H1 (cell line): Measurements from ENCODE around the gene ACTBL2. TPM values are rescaled to one million over a fixed set of nuclear protein-coding genes. Genes with fewer than 3 reads are reported as not detected.

ENCODE experiments used
- CREB1 ChIP-seq: IDR thresholded peaks from 2 replicates; pipeline ENCODE4 v1.6.1; 2012; ENCODE audit warnings: inconsistent platforms
- NANOG ChIP-seq: IDR thresholded peaks from 2 replicates; pipeline ENCODE4 v1.6.1; 2011; ENCODE audit warnings: low read length, low read depth, mild to moderate bottlenecking, inconsistent platforms; ENCODE audit not compliant: insufficient read depth, poor library complexity, severe bottlenecking
- SAP30 ChIP-seq: fragments of 300-600 bp; sonication (generic); IDR thresholded peaks from 2 replicates; pipeline ENCODE4 v1.7.1; 2012; ENCODE audit warnings: low read length, moderate library complexity, mild to moderate bottlenecking, inconsistent platforms; ENCODE audit not compliant: insufficient read depth, insufficient replicate concordance
- TEAD4 ChIP-seq: IDR thresholded peaks from 2 replicates; pipeline ENCODE4 v1.6.1; 2012; ENCODE audit warnings: low read depth, low read length, inconsistent platforms, mixed read lengths
- polyA plus RNA-seq, 7 experiments: library from polyadenylated mRNA; depleted of rRNA in 3 of 7; stranded (reverse) in 5 of 7; unstranded in 2 of 7; fragments of >200 nt in 5 of 7; fragments of 200-250 nt in 2 of 7; gene quantifications; 1 replicate in 5 of 7; 2 replicates in 1 of 7; 4 replicates in 1 of 7; pipeline versions ENCODE4 v1.2.1 to v1.2.3, GENCODE V29; 2011 to 2013; ENCODE audit warnings: missing spikeins in 2 of 7, mixed read lengths in 2 of 7
- total RNA-seq: library from RNA; stranded (reverse); fragmentation: NEBNext Ultra II Directional; extraction: Animal tissue kit (Norgen Biotek cat#: 25700); gene quantifications from 2 replicates; pipeline ENCODE4 v1.2.1, GENCODE V29; 2021
- TF ChIP-seq, protein P1 (sequence below), 3 experiments: IDR thresholded peaks; 1 replicate in 2 of 3; 2 replicates in 1 of 3; pipeline versions ENCODE4 v1.5.1 to v1.6.1; 2011; ENCODE audit warnings: low read length in 3 of 3, mild to moderate bottlenecking in 3 of 3, inconsistent platforms in 2 of 3, low read depth in 1 of 3, moderate library complexity in 1 of 3; ENCODE audit not compliant: insufficient read depth in 1 of 3; ENCODE audit errors: control extremely low read depth in 1 of 3
- TF ChIP-seq, protein P2 (sequence below): IDR thresholded peaks from 2 replicates; pipeline ENCODE4 v1.6.1; 2012; ENCODE audit warnings: low read length, inconsistent platforms
- TF ChIP-seq, protein P3 (sequence below): fragments of 300-600 bp; sonication (generic); IDR thresholded peaks from 2 replicates; pipeline ENCODE4 v1.7.1; 2012; ENCODE audit warnings: low read length, moderate library complexity, mild to moderate bottlenecking, inconsistent platforms; ENCODE audit not compliant: insufficient replicate concordance

The ACTBL2 gene
- total and polyA plus RNA-seq, 2 of the 8 experiments (the other 6 are each of a cell fraction or from before 2014, with no cell fraction given): not detected

GRCh38 chr5:57452885-57453284 lies 29.7 kb downstream of the ACTBL2 start (continued):
- TF ChIP-seq, protein P1, sequence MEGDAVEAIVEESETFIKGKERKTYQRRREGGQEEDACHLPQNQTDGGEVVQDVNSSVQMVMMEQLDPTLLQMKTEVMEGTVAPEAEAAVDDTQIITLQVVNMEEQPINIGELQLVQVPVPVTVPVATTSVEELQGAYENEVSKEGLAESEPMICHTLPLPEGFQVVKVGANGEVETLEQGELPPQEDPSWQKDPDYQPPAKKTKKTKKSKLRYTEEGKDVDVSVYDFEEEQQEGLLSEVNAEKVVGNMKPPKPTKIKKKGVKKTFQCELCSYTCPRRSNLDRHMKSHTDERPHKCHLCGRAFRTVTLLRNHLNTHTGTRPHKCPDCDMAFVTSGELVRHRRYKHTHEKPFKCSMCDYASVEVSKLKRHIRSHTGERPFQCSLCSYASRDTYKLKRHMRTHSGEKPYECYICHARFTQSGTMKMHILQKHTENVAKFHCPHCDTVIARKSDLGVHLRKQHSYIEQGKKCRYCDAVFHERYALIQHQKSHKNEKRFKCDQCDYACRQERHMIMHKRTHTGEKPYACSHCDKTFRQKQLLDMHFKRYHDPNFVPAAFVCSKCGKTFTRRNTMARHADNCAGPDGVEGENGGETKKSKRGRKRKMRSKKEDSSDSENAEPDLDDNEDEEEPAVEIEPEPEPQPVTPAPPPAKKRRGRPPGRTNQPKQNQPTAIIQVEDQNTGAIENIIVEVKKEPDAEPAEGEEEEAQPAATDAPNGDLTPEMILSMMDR (IDR thresholded peaks at IDR 0.05; ENCODE audit: control extremely low read depth in 1 of 3, insufficient read depth in 1 of 3, low read depth in 1 of 3, low read length in 3 of 3): no peak
- TF ChIP-seq TEAD4 (no peak), CREB1 (no peak), NANOG (no peak), SAP30 (no peak)
- TF ChIP-seq, protein P2, sequence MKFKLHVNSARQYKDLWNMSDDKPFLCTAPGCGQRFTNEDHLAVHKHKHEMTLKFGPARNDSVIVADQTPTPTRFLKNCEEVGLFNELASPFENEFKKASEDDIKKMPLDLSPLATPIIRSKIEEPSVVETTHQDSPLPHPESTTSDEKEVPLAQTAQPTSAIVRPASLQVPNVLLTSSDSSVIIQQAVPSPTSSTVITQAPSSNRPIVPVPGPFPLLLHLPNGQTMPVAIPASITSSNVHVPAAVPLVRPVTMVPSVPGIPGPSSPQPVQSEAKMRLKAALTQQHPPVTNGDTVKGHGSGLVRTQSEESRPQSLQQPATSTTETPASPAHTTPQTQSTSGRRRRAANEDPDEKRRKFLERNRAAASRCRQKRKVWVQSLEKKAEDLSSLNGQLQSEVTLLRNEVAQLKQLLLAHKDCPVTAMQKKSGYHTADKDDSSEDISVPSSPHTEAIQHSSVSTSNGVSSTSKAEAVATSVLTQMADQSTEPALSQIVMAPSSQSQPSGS: no peak
- TF ChIP-seq, protein P3, sequence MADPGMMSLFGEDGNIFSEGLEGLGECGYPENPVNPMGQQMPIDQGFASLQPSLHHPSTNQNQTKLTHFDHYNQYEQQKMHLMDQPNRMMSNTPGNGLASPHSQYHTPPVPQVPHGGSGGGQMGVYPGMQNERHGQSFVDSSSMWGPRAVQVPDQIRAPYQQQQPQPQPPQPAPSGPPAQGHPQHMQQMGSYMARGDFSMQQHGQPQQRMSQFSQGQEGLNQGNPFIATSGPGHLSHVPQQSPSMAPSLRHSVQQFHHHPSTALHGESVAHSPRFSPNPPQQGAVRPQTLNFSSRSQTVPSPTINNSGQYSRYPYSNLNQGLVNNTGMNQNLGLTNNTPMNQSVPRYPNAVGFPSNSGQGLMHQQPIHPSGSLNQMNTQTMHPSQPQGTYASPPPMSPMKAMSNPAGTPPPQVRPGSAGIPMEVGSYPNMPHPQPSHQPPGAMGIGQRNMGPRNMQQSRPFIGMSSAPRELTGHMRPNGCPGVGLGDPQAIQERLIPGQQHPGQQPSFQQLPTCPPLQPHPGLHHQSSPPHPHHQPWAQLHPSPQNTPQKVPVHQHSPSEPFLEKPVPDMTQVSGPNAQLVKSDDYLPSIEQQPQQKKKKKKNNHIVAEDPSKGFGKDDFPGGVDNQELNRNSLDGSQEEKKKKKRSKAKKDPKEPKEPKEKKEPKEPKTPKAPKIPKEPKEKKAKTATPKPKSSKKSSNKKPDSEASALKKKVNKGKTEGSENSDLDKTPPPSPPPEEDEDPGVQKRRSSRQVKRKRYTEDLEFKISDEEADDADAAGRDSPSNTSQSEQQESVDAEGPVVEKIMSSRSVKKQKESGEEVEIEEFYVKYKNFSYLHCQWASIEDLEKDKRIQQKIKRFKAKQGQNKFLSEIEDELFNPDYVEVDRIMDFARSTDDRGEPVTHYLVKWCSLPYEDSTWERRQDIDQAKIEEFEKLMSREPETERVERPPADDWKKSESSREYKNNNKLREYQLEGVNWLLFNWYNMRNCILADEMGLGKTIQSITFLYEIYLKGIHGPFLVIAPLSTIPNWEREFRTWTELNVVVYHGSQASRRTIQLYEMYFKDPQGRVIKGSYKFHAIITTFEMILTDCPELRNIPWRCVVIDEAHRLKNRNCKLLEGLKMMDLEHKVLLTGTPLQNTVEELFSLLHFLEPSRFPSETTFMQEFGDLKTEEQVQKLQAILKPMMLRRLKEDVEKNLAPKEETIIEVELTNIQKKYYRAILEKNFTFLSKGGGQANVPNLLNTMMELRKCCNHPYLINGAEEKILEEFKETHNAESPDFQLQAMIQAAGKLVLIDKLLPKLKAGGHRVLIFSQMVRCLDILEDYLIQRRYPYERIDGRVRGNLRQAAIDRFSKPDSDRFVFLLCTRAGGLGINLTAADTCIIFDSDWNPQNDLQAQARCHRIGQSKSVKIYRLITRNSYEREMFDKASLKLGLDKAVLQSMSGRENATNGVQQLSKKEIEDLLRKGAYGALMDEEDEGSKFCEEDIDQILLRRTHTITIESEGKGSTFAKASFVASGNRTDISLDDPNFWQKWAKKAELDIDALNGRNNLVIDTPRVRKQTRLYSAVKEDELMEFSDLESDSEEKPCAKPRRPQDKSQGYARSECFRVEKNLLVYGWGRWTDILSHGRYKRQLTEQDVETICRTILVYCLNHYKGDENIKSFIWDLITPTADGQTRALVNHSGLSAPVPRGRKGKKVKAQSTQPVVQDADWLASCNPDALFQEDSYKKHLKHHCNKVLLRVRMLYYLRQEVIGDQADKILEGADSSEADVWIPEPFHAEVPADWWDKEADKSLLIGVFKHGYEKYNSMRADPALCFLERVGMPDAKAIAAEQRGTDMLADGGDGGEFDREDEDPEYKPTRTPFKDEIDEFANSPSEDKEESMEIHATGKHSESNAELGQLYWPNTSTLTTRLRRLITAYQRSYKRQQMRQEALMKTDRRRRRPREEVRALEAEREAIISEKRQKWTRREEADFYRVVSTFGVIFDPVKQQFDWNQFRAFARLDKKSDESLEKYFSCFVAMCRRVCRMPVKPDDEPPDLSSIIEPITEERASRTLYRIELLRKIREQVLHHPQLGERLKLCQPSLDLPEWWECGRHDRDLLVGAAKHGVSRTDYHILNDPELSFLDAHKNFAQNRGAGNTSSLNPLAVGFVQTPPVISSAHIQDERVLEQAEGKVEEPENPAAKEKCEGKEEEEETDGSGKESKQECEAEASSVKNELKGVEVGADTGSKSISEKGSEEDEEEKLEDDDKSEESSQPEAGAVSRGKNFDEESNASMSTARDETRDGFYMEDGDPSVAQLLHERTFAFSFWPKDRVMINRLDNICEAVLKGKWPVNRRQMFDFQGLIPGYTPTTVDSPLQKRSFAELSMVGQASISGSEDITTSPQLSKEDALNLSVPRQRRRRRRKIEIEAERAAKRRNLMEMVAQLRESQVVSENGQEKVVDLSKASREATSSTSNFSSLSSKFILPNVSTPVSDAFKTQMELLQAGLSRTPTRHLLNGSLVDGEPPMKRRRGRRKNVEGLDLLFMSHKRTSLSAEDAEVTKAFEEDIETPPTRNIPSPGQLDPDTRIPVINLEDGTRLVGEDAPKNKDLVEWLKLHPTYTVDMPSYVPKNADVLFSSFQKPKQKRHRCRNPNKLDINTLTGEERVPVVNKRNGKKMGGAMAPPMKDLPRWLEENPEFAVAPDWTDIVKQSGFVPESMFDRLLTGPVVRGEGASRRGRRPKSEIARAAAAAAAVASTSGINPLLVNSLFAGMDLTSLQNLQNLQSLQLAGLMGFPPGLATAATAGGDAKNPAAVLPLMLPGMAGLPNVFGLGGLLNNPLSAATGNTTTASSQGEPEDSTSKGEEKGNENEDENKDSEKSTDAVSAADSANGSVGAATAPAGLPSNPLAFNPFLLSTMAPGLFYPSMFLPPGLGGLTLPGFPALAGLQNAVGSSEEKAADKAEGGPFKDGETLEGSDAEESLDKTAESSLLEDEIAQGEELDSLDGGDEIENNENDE: no peak
